GM18519 (cell line): Measurements from ENCODE around the gene MAP2.

Experiments
- ATAC-seq: cut with Tn5 transposase; IDR thresholded peaks from one replicate; pipeline ENCODE4 v1.9.1; 2021; ENCODE audit warnings: mild to moderate bottlenecking, moderate library complexity; ENCODE audit not compliant: unreplicated experiment, low FRiP score

The MAP2 gene

GRCh38 chr2:209771474-209772289 lies 347.8 kb downstream of the MAP2 start, which contains the start of gene UNC80:
TSS of gene UNC80 (plus strand) at chr2:209771832. CDS start at chr2:209772073, 241 bp downstream.
- no peak for ATAC-seq

GRCh38 chr2:209772290-209772685 lies 348.4 kb downstream of the MAP2 start:
- no peak for ATAC-seq

- ATAC-seq = no peak
Observed at GRCh38 chr2:209773377-209773776, 349.5 kb downstream of the MAP2 start.
